ENCODE data around the gene ZNF202. TPM values are rescaled to one million over a fixed set of nuclear protein-coding genes. Genes with fewer than 3 reads are reported as not detected.
"Not testable (repeated sequence)": the region's sequence is repeated elsewhere in the genome, so short reads cannot be mapped to it uniquely, and the experiment has no call there.

The ZNF202 gene
- total RNA-seq, 2 experiments from 2014 or later, result 16.1 to 18.7 TPM

GRCh38 chr11:123742724-123743120 lies 1.3 kb upstream of the ZNF202 start:
- ChIA-PET CTCF (no interaction called here), POLR2A (interaction anchor here (1.1 kb wide), 1 partner anchor 10 kb away, joined by 3 read pairs; no protein-coding TSS in a partner anchor)

DNA sequence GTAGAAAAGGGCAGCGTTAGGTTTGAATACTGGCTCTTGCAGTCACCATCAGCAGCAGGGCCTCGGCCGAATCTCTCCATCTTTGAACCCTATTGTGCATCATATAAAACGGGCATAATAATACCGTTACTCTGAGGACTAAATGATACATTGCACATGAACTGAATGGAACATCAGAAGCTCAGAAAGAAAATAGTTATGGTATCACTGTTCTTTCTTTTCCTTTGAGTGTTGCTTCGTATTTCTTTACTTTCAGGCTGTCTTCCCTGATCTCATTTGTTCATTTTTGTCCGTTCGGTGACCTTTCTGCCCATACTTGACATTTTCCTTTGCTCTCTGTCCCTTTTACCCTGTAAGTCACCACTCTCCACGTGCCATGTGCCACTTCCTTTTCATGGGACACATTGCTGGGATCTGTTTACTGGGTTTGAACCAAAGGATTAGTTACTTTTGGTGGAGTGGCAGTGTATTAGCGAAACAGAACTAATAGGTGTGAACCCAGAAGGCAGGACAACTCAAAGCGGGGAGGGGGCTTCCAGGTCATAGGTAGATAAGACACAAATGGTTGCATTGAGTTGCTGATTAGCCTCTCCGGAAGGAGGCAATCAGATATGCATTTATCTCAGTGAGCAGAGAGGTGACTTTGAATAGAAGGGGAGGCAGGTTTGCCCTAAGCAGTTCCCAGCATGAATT lies 717 bp upstream of the ZNF202 start:
- POLR2A ChIA-PET, result no interaction called here

GRCh38 chr11:123740787-123741158 lies 687 bp downstream of the ZNF202 start:
- POLR2A ChIA-PET, result no interaction called here
- CTCF ChIA-PET, result no interaction called here

More for the DNA sequence above, 717 bp upstream of the ZNF202 start:
- CTCF ChIA-PET, result no interaction called here

DNA sequence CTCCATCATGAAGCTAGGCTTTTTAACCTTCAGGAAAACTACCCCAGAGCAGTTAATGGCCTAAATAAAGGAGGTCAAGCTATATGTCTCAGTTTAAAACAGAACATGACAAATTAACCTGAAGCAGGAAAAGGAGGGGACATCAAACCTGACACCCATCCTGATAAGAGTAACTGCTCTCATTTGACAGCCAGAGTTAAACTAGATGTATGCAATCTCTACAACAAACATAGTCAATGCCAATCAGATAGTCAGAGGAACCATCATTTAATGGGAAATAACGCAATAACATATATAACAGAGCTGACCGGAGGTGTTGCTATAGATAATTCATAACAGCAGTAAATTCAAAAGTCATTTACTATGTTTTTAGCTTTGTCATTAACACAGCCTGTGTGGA lies 3.1 kb downstream of the ZNF202 start:
- ChIA-PET POLR2A (no interaction called here), CTCF (interaction anchor here (1.0 kb wide), 1 partner anchor 158 kb away, joined by 3 read pairs; no protein-coding TSS in a partner anchor)

DNA sequence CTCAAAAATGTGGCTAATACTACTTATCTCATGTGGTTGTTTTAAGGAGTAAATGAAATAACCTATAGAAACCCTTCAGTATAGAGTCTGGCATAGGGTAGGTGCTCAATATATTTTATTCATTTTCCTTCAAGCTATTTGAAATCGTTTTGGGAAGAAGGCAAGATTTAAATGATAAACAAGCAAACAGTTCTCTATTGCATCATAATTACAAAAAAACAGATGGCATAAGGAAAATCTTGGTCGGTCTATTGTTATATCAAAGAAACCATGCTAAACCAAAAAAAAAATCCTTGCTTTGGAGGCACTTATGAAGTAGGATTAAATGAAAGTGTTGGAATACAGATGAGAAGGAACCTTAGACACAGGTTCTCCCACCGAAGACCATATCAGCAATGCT lies 4.7 kb downstream of the ZNF202 start:
- ChIA-PET POLR2A (no interaction called here), CTCF (interaction anchor here (1.2 kb wide), 1 partner anchor 25 kb away, joined by 3 read pairs; no protein-coding TSS in a partner anchor)

DNA sequence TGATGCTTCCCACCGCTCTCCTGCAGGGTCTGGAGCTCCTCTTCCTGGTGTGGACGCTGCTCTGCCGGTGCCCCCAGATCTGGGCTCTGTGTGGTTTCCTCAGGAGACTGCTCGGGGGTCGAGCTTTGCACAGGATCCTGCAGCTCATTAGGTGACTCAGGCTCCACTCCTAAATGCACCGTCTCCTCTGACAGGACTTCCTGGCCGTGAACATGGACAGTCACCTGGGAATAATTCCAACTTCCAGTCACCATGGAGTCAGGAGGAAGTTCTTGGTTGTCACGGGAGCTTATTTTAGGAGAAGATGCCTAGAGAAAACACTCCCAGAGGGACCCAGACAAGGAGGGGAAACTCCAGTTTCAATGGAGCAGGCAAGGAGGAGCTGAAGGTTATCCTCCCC lies 11.9 kb downstream of the ZNF202 start:
- CTCF ChIA-PET, result interaction anchor here (1.5 kb wide), 1 partner anchor 18 kb away, joined by 4 read pairs; no protein-coding TSS in a partner anchor
- POLR2A ChIA-PET, result no interaction called here

DNA sequence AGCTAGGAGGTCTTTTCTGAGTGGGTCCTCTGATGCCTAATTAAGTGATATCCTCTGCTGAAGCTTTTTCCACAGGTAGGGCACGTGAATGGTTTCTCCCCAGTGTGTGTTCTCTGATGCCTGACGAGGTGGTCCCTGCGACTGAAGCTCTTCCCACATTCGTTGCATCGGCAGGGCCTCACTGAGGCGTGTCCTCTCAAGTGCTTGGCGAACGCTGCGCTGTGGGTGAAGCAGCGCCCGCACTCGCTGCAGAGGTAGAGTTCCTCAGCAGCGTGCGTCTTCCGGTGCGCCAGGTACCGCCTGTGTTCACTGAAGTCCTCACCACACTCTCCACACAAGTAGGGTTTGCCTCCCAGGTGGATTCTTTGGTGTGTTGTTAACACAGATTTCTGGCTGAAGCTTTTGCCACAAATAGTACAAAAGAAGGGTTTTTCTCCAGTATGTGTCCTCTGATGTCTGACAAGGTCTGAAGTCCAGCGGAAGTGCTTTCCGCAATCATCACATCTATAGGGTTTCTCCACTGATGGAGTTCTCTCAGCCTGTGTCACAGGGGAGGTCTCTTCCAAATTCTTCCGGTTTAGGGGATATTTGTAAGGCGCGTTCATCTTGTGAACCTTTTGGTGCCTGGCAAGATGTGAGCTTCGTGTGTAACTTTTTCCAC lies 15.3 kb downstream of the ZNF202 start:
- POLR2A ChIA-PET, result no interaction called here
- CTCF ChIA-PET, result no interaction called here

- CTCF ChIA-PET, result interaction anchor here (1.7 kb wide), 1 partner anchor 139 kb away, joined by 6 read pairs; no protein-coding TSS in a partner anchor
These were observed 22.0 kb downstream of the ZNF202 start for GRCh38 chr11:123719452-123719851.

GRCh38 chr11:123718469-123718868 lies 23.0 kb downstream of the ZNF202 start:
- ChIA-PET CTCF (no interaction called here), POLR2A (no interaction called here)

More at GRCh38 chr11:123719452-123719851, 22.0 kb downstream of the ZNF202 start:
- POLR2A ChIA-PET, result no interaction called here

DNA sequence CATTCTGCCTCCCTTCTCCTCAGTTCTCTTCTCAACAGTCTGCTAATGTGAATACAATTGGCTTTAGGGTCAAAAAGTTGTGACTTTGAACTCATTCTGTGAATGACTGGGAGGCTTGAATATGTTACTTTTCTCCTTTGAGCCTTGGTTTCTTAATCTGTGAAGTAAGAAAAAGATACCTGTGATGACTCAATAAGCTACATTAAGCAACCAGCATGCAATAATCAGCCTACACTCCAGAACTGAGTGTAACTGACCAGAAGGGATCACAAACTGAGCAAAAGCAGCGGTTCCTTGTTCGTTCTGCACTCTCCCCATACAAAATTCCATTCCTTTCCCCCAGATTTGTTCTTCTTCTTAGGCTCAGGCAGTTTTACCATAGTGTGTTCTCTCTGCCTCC lies 23.4 kb downstream of the ZNF202 start:
- CTCF ChIA-PET, result no interaction called here
- POLR2A ChIA-PET, result no interaction called here

- POLR2A ChIA-PET, result not testable (repeated sequence)
- CTCF ChIA-PET, result interaction anchor here (0.6 to 1.0 kb wide), 2 partner anchors 24 to 329 kb away, joined by 3 read pairs; no protein-coding TSS in a partner anchor
These were observed 28.8 kb downstream of the ZNF202 start for GRCh38 chr11:123712627-123713026.

DNA sequence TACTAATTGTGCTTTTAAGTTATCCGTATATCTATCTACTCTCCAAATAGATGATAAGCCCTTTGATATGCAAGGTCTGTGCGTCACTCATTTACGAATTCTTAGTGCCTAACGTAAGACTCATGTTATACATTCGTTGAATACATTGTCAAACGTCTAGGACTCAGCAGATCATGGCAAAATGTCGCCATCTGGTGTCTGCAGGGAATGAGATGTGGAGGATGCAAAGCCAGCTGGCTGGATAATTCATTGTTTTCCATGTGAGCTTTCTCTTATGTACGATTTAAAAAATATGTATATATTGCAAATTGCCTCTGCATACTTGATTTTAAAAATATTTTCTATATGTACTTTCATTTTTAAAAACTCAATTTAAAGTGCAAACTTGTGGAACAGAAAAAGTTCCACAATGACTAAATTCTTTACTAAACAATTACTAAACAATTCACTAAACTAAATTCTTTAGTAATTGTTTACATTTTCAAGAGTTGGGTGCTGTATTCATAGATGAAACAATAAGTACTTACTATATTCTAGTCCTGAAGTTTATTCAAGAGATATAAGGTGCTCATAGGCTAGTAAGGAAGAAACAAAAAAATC lies 33.8 kb downstream of the ZNF202 start:
- ChIA-PET CTCF (interaction anchor here (0.6 to 3.1 kb wide), 9 partner anchors 24 to 128 kb away, joined by 3 to 19 read pairs (median 5); no protein-coding TSS in a partner anchor), POLR2A (no interaction called here)

- ChIA-PET CTCF (interaction anchor here (0.7 to 3.1 kb wide), 8 partner anchors 25 to 127 kb away, joined by 3 to 19 read pairs (median 5); no protein-coding TSS in a partner anchor), POLR2A (no interaction called here)
These were observed 34.3 kb downstream of the ZNF202 start for GRCh38 chr11:123707206-123707605.

DNA sequence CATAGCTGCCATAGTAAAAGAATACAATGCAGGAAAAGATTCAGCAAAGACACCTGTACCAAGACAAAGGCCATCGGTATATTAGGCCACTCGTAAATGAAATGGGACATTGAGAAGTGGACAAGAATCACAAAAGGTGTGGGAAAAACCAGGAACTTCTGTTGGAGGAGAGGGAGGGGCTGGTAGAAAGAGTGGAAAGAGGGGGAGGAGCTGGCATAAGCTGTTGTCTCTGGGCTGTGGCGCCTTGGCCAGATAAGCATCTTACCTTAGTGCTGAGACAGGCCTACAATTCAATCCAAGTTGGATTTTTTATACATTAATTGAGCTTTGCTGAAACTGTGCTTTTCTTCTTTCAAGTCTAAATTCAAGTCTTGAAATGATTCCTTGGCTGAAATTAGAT lies 37.1 kb downstream of the ZNF202 start:
- CTCF ChIA-PET, result no interaction called here

DNA sequence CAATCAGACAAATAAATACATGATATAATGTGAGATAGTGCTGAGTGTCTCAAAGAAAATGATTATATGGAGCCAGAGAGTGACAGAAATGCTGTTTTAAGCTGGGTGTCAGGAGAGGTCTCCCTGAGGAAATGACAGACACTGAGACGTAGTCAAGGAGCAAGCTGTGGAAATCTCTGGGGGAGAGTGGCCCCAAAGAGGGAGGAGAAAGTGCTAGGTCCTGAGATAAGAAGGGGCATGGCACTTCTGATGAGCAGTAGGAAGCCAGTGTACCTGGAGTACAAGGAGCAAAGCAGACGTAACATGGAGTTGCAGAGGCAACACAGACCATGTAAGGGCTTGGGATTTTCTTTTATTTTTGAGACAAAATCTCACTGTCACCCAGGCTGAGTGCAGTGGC lies 38.8 kb downstream of the ZNF202 start:
- CTCF ChIA-PET, result no interaction called here
- POLR2A ChIA-PET, result no interaction called here

More for the DNA sequence above, 37.1 kb downstream of the ZNF202 start:
- POLR2A ChIA-PET, result no interaction called here

DNA sequence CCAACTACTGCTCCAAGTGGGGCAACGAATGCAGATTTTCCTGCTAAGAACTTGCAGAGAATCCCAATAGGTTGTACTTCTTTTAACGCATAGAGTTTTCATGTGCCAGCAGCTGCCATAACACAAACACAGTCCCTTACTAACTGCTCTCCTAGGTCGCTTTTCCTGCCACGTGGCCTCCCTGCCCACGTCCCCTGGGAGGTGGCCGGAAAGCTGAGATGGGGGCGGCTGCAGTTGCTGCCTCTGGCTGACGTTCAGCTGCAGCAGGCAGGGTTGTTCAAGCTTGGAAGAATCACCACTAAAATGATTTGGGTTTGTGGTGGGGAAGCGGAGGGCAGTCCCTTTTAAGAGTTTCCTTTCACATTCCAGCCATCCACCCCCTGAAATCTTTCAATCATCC lies 39.3 kb downstream of the ZNF202 start:
- CTCF ChIA-PET, result no interaction called here
- POLR2A ChIA-PET, result no interaction called here

DNA sequence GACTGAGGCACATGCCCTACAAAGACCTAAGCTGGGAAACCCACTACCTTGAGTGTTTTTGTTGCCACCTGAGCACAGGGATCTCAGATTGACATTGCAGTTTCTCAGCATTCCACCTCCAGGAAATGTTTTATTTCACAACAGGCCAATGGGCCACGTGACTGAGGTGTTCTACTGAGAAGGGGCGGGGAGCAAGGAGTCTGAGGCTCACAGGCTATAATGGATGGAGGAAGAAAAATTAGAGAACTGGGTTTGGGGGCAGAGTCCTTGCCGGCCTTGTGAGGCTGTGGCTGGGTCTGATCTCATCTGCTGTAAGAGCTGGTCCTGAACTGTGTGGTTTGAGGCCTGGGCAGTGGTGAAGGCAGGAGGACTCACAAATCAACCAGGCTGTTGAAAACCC lies 40.7 kb downstream of the ZNF202 start:
- POLR2A ChIA-PET, result no interaction called here
- CTCF ChIA-PET, result no interaction called here

- ChIA-PET POLR2A (no interaction called here), CTCF (no interaction called here)
These were observed 42.8 kb downstream of the ZNF202 start for GRCh38 chr11:123698546-123699127.

GRCh38 chr11:123696183-123696582 lies 45.3 kb downstream of the ZNF202 start:
- POLR2A ChIA-PET, result no interaction called here

DNA sequence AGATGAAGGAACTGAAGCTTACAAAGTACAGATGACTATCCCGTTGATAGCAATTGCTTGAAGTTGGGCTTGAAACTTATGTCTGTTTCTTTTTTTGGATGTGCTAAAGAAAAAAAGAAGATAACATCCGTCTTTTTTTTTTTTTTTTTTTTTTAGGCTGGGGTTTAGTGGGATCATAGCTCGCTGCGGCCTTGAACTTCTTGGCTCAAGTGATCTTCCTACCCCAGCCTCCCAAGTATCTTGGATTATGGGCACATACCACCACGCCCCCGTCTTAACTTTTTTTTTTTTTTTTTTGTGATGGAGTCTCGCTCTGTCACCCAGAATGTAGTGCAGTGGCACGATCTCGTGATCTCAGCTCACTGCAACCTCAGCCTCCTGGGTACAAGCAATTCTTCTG lies 46.2 kb downstream of the ZNF202 start:
- ChIA-PET CTCF (no interaction called here), POLR2A (no interaction called here)

More at GRCh38 chr11:123696183-123696582, 45.3 kb downstream of the ZNF202 start:
- CTCF ChIA-PET, result no interaction called here
